HG03066 (cell line): ENCODE results near the gene TLCD3B.
"Not testable (repeated sequence)": the region's sequence is repeated elsewhere in the genome, so short reads cannot be mapped to it uniquely, and the experiment has no call there.

Experiments
- ATAC-seq: cut with Tn5 transposase; IDR thresholded peaks from one replicate; pipeline ENCODE4 v1.9.1; 2021; ENCODE audit warnings: low read depth; ENCODE audit not compliant: unreplicated experiment

The TLCD3B gene

GRCh38 chr16:30027588-30028437 lies 3.3 kb downstream of the TLCD3B start:
- ATAC-seq: no peak

GRCh38 chr16:30026449-30026848 lies 4.6 kb downstream of the TLCD3B start:
- no peak for ATAC-seq

GRCh38 chr16:30025574-30025973 lies 5.5 kb downstream of the TLCD3B start:
- ATAC-seq: no peak

- no peak for ATAC-seq
These were observed 5.9 kb downstream of the TLCD3B start for GRCh38 chr16:30025156-30025555.

GRCh38 chr16:30024451-30024850 lies 6.6 kb downstream of the TLCD3B start:
- ATAC-seq: no peak

- no peak for ATAC-seq
These were observed 7.5 kb downstream of the TLCD3B start for GRCh38 chr16:30023586-30023985.

- ATAC-seq: no peak
These were observed 8.2 kb downstream of the TLCD3B start, which contains the start of gene C16orf92 for GRCh38 chr16:30022887-30023286. TSS of gene C16orf92 (plus strand) at chr16:30023198. CDS start at chr16:30023341, 143 bp downstream.

GRCh38 chr16:30018731-30019158 lies 12.3 kb downstream of the TLCD3B start:
- ATAC-seq: no peak

GRCh38 chr16:30017937-30018336 lies 13.1 kb downstream of the TLCD3B start:
- ATAC-seq: not testable (repeated sequence)

- no peak for ATAC-seq
These were observed 13.8 kb downstream of the TLCD3B start for GRCh38 chr16:30017277-30017656.

GRCh38 chr16:30016555-30017276 lies 14.4 kb downstream of the TLCD3B start:
- ATAC-seq: no peak

GRCh38 chr16:30015450-30015849 lies 15.6 kb downstream of the TLCD3B start:
- not testable (repeated sequence) for ATAC-seq

- ATAC-seq: not testable (repeated sequence)
These were observed 18.5 kb downstream of the TLCD3B start for GRCh38 chr16:30012598-30012997.

- ATAC-seq: no peak
These were observed 19.2 kb downstream of the TLCD3B start for GRCh38 chr16:30011714-30012504.

GRCh38 chr16:30010844-30011713 lies 20.0 kb downstream of the TLCD3B start, which contains the start of gene DOC2A:
TSS of gene DOC2A (minus strand) at chr16:30011027. CDS start at chr16:30010222, 805 bp downstream.
- no peak for ATAC-seq

- ATAC-seq: no peak
These were observed 20.9 kb downstream of the TLCD3B start for GRCh38 chr16:30009990-30010843.

GRCh38 chr16:30009085-30009862 lies 21.8 kb downstream of the TLCD3B start:
- no peak for ATAC-seq

GRCh38 chr16:30007378-30007895 lies 23.6 kb downstream of the TLCD3B start:
- no peak for ATAC-seq
